ENCODE data around the gene MPP2.

Gene MPP2

DNA sequence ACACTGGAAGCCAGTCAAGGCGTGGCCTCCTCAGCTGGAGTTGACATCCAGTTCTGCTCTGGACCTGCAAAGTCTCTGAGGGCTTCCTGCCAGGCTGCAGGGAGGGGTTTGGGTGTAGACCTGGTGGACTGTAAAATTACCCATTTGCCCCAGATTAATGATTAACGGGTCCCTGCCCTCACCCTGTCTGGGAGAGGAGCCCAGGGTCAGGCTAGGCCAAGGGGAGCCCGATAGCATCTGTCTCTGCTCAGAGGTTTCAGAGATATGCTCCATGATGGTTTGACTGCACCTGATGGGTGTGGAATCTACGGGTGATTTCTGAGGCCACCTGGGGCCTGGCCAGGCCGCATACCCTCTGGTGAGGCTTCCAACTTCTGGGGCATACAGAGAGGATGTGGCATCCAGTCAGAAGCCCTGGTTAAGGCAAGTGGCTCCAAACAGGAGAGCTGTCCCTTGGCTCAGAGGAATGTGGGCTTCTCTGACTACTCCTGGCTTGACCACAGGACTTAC is 23.8 kb upstream of the MPP2 start:
- TF ChIP-seq, protein P1, sequence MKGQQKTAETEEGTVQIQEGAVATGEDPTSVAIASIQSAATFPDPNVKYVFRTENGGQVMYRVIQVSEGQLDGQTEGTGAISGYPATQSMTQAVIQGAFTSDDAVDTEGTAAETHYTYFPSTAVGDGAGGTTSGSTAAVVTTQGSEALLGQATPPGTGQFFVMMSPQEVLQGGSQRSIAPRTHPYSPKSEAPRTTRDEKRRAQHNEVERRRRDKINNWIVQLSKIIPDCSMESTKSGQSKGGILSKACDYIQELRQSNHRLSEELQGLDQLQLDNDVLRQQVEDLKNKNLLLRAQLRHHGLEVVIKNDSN (IDR thresholded peaks at IDR 0.05): no peak
- TF ChIP-seq TCF12 (IDR thresholded peaks at IDR 0.05; ENCODE audit: low read depth) (peak; percentile 20; the same call in 1 of the 2 replicates), YY1 (IDR thresholded peaks at IDR 0.05; ENCODE audit: low read depth) (no peak), TAF1 (IDR thresholded peaks at IDR 0.05; ENCODE audit: low read depth) (no peak)

DNA sequence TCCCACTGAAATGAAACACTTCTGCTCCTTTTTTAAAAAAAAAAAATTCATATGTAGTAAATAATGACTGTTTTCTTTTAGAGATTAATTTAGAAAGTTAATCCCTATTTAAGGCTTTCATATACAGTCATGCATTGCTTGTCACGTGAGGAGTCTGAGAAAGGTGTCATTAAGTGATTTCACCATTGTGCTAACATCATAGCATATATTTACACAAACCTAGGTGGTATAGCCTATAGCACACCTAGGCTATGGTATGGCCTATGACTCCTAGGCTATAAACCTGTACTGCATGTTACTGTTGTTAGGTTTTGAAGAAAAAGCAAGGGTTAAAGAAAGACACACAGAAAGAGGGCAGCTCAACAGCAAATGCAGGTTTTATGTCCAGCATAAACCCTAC is 21.3 kb upstream of the MPP2 start:
- TF ChIP-seq CEBPB (IDR thresholded peaks at IDR 0.05): no peak
- TF ChIP-seq, protein P1 (IDR thresholded peaks at IDR 0.05): peak; percentile 32; the same call in 1 of the 2 replicates

DNA sequence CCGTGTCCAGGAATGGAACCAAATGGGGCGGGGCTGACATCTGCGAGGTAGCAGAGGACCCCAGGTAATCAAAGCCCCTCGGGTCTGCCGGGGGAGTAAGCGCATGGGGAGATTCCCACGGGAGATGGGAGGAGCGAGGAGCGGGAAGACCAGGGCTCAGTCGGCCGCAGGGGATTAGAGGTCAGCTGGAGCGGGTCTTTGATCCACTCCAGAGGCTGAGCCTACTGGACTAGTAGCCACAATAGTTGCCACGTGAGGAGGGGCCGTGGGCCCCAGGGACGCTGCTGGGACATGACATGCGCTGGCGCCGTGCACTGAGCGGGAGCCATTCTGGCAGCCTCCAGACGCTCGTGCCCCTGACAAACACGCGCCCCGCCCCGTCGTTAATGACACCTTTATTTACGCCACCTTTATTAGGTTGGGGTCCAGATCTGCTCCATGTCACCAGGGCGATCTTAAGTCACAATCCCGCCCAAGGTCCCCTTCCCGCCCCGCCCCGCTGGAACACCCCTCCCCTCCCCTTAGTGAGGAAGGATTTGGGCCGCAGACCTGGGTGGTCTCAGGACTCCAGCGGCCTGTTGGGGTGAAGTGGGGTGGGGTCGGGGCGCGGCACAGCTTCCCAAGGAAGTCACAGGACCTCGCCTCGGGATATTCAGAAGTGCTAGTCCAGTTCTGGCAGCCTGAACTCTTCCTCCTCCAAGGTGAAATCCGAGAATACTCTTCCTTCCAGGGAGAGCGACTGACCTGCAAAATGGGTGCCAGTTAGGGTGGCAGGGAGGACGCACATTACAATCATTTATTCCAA is 19.9 kb upstream of the MPP2 start:
- TF ChIP-seq TEAD4 (IDR thresholded peaks at IDR 0.05) (no peak), FOXM1 (IDR thresholded peaks at IDR 0.05; ENCODE audit: borderline replicate concordance, low read depth) (no peak), CREB1 (IDR thresholded peaks at IDR 0.05; ENCODE audit: low read depth) (no peak), CEBPB (IDR thresholded peaks at IDR 0.05) (no peak), TAF1 (IDR thresholded peaks at IDR 0.05; ENCODE audit: low read depth) (no peak), NFIC (IDR thresholded peaks at IDR 0.05) (no peak), TCF12 (IDR thresholded peaks at IDR 0.05; ENCODE audit: low read depth) (no peak), RAD21 (IDR thresholded peaks at IDR 0.05; ENCODE audit: low read depth) (no peak), YY1 (IDR thresholded peaks at IDR 0.05; ENCODE audit: low read depth) (no peak), EGR1 (IDR thresholded peaks at IDR 0.05) (no peak), ZBTB7A (IDR thresholded peaks at IDR 0.05; ENCODE audit: low read depth) (no peak)
- TF ChIP-seq, protein P1 (IDR thresholded peaks at IDR 0.05): no peak
- TF ChIP-seq, protein P2, sequence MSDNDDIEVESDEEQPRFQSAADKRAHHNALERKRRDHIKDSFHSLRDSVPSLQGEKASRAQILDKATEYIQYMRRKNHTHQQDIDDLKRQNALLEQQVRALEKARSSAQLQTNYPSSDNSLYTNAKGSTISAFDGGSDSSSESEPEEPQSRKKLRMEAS (IDR thresholded peaks at IDR 0.05): no peak

DNA sequence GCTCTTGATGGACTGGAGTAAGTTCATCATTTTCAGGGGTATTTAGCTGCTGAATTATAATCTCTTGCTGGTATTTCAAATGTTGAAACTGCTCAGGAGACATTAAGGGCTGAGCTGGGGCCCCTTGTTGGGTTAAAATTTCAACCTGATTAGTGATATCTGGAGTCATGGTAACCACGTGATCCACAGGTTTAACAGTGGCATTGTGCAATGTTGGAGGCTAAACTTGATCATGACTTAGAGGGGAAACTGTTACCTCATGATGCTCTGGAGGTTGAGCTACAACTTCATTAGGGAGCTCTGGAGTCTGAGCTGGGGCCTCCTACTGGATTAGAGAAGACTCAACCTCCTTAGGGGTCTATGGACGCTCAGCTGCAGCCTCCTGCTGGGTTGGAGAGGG is 17.2 kb upstream of the MPP2 start:
- TF ChIP-seq CEBPB (IDR thresholded peaks at IDR 0.05): peak; percentile 10; the same call in 1 of the 2 replicates
- no peak for TF ChIP-seq EP300 (IDR thresholded peaks at IDR 0.05; ENCODE audit: borderline replicate concordance)
- TF ChIP-seq, protein P1 (IDR thresholded peaks at IDR 0.05): 0 out of 2 replicates have a peak, but pooled peaks have one; percentile 32
- TF ChIP-seq ZBTB7A (IDR thresholded peaks at IDR 0.05; ENCODE audit: low read depth): no peak

DNA sequence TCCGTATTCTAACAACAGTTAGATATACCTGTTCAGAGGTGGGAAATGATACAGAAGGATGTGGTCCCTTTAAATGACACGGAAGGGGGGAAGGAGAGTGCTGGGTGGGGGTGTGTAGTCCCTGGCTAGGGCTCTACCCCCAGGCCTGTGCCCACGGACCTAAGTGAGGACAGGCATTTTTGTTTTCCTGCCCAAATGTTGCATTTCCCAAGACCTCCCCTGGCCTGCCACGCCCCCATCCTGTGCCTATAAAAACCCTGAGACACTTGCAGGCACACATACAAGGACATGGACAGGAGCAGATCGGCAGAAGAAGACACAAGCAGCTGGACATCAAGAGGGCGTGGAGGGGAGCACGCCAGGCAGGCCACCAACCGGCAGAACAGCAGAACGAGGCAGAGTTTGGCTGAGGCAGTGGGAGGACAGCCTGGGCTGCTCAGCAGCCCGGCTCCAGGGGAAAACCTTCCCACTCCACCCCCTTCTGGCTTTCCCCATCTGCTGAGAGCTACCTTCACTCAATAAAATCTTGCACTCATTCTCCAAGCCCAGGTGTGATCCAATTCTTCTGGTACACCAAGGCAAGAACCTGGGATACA is 13.3 kb upstream of the MPP2 start:
- TF ChIP-seq TCF12 (IDR thresholded peaks at IDR 0.05; ENCODE audit: low read depth): no peak
- TF ChIP-seq TEAD4 (IDR thresholded peaks at IDR 0.05): no peak
- no peak for TF ChIP-seq TAF1 (IDR thresholded peaks at IDR 0.05; ENCODE audit: low read depth)
- TF ChIP-seq, protein P3, sequence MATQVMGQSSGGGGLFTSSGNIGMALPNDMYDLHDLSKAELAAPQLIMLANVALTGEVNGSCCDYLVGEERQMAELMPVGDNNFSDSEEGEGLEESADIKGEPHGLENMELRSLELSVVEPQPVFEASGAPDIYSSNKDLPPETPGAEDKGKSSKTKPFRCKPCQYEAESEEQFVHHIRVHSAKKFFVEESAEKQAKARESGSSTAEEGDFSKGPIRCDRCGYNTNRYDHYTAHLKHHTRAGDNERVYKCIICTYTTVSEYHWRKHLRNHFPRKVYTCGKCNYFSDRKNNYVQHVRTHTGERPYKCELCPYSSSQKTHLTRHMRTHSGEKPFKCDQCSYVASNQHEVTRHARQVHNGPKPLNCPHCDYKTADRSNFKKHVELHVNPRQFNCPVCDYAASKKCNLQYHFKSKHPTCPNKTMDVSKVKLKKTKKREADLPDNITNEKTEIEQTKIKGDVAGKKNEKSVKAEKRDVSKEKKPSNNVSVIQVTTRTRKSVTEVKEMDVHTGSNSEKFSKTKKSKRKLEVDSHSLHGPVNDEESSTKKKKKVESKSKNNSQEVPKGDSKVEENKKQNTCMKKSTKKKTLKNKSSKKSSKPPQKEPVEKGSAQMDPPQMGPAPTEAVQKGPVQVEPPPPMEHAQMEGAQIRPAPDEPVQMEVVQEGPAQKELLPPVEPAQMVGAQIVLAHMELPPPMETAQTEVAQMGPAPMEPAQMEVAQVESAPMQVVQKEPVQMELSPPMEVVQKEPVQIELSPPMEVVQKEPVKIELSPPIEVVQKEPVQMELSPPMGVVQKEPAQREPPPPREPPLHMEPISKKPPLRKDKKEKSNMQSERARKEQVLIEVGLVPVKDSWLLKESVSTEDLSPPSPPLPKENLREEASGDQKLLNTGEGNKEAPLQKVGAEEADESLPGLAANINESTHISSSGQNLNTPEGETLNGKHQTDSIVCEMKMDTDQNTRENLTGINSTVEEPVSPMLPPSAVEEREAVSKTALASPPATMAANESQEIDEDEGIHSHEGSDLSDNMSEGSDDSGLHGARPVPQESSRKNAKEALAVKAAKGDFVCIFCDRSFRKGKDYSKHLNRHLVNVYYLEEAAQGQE (IDR thresholded peaks at IDR 0.05; ENCODE audit: low read depth): no peak
- no peak for TF ChIP-seq EP300 (IDR thresholded peaks at IDR 0.05; ENCODE audit: borderline replicate concordance)

DNA sequence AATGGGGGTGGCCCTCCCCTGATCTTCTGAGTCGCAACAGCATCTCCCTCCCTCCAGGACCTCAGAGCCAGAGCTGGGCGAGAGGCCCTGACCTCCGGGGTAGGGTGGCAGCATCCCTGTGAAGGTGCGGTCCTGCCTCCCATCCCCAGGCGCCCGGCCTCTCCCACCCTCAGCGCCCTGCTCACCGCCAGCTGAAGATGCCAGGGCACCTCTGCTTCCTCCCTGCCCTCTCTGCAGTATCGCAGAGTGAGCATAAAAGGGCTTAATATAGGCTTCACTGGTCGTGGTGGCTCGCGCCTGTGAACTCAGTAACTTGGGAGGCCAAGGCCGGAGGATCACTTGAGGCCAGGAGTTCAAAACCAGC is 10.7 kb upstream of the MPP2 start:
- TF ChIP-seq, protein P2 (IDR thresholded peaks at IDR 0.05): no peak

DNA sequence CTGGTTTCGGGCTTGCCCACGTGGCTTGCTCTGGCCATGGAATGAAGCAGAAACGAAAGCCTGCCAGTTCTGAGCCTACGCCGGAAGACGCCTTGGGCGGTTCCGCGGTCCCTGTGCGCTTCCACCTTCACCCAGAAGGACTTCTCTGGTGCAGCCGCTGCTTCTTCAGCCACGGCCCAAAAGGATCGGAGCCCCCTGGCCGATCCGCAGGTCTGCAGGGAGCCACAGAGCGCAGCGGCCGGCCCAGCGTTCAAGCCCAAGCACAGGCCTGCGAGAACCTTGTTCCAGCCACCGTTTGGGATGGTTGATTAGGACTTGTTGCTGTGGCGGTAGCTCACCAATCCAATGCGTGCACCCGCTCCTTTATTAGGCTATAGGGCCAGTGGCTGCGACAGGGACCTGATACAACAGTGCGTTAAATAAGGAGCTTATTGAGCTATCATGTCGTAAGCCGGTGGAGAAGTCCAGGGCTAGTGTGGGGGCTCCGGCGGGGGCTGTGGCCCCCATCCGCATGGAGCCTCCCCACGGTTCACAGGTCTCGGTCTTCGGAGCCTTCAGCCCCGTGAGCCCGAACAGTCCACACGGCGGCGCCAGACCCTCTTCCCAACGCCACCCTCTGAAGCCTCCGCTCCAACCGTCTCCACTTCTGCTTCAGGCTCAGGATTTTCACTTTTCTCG is 10.2 kb upstream of the MPP2 start:
- no peak for TF ChIP-seq NFIC (IDR thresholded peaks at IDR 0.05)
- TF ChIP-seq TCF12 (IDR thresholded peaks at IDR 0.05; ENCODE audit: low read depth): no peak
